Measurements from ENCODE around the gene SUGCT.

- TF ChIP-seq CTCF (IDR thresholded peaks at IDR 0.05) = no peak
- TF ChIP-seq POLR2A (IDR thresholded peaks at IDR 0.05) = no peak
These were observed 342.3 kb downstream of the SUGCT start for GRCh38 chr7:40477094-40477493.
